Mesendoderm (in vitro differentiated cells): ENCODE measurements around the gene ISL2.

ENCODE experiments used
- DNase-seq: peaks from one replicate; pipeline ENCODE4 v3.0.0; 2013
- H2AK5ac ChIP-seq: 2 replicates; pipeline ENCODE4 v1.6.1; 2013; ENCODE audit warnings: low read length, inconsistent platforms
- H2BK120ac ChIP-seq: 2 replicates; pipeline ENCODE4 v1.6.1; 2013; ENCODE audit warnings: low read depth, mild to moderate bottlenecking, low read length, moderate library complexity, mixed read lengths
- H2BK15ac ChIP-seq: replicated peaks from 2 replicates; pipeline ENCODE4 v1.6.1; 2013; ENCODE audit warnings: low read depth, mild to moderate bottlenecking, moderate library complexity
- H2BK5ac ChIP-seq: 2 replicates; pipeline ENCODE4 v1.6.1; 2013; ENCODE audit warnings: low read length, inconsistent platforms
- H3K18ac ChIP-seq: 2 replicates; pipeline ENCODE4 v1.6.1; 2013; ENCODE audit warnings: mild to moderate bottlenecking, low read length, mixed read lengths
- H3K23ac ChIP-seq: one replicate; pipeline ENCODE4 v1.6.1; 2013; ENCODE audit warnings: low read length
- H3K27ac ChIP-seq: 2 replicates; pipeline ENCODE4 v1.5.1; 2013; ENCODE audit warnings: low read depth, mild to moderate bottlenecking, inconsistent platforms, low read length, moderate library complexity
- H3K27me3 ChIP-seq: 2 replicates; pipeline ENCODE4 v1.6.1; 2013; ENCODE audit warnings: low read length, control low read depth, mild to moderate bottlenecking, inconsistent platforms; ENCODE audit not compliant: insufficient read depth, poor library complexity
- H3K36me3 ChIP-seq: 2 replicates; pipeline ENCODE4 v1.6.1; 2013; ENCODE audit warnings: low read length, inconsistent platforms; ENCODE audit not compliant: control insufficient read depth, insufficient read depth
- H3K4ac ChIP-seq: one replicate; pipeline ENCODE4 v1.6.1; 2013; ENCODE audit warnings: low read depth, mild to moderate bottlenecking, low read length, moderate library complexity
- H3K4me1 ChIP-seq: 2 replicates; pipeline ENCODE4 v1.6.1; 2013; ENCODE audit warnings: low read depth, low read length, inconsistent platforms; ENCODE audit not compliant: control insufficient read depth
- H3K4me2 ChIP-seq: 2 replicates; pipeline ENCODE4 v1.6.1; 2013; ENCODE audit warnings: low read length
- H3K4me3 ChIP-seq: 2 replicates; pipeline ENCODE4 v1.5.1; 2013; ENCODE audit warnings: mild to moderate bottlenecking, low read length
- H3K56ac ChIP-seq: one replicate; pipeline ENCODE4 v1.6.1; 2013; ENCODE audit warnings: low read length
- H3K79me1 ChIP-seq: 2 replicates; pipeline ENCODE4 v1.6.1; 2013; ENCODE audit warnings: low read length, inconsistent platforms
- H3K79me2 ChIP-seq: 2 replicates; pipeline ENCODE4 v1.6.1; 2013; ENCODE audit warnings: mild to moderate bottlenecking, low read length; ENCODE audit not compliant: control insufficient read depth, insufficient read depth
- H3K9ac ChIP-seq: 2 replicates; pipeline ENCODE4 v1.6.1; 2013; ENCODE audit warnings: low read length, inconsistent platforms
- H4K5ac ChIP-seq: one replicate; pipeline ENCODE4 v1.6.1; 2013; ENCODE audit warnings: low read length
- H4K8ac ChIP-seq: one replicate; pipeline ENCODE4 v1.6.1; 2013; ENCODE audit warnings: low read depth, mild to moderate bottlenecking, control low read depth, low read length, moderate library complexity
- WGBS: extraction: QIAGEN DNeasy Blood & Tissue Kit; methylation state at CpG from one replicate; pipeline ENCODE4 v1.1.7; 2013; ENCODE audit warnings: low lambda C conversion rate, missing lambda C conversion rate; ENCODE audit not compliant: insufficient coverage; ENCODE audit errors: extremely low coverage; 5-methylcytosine and 5-hydroxymethylcytosine counted together

The ISL2 gene

GRCh38 chr15:76320012-76320411 is 16.6 kb upstream of the ISL2 start:
- Histone ChIP-seq H4K5ac (no peak overlapping the region), H3K79me2 (no peaks in the 10 kb centered on the region), H2BK5ac (no peak overlapping the region), H2BK120ac (no peak overlapping the region), H3K27ac (no peak overlapping the region), H3K23ac (no peak overlapping the region), H3K4ac (no peak overlapping the region), H2BK15ac (no peak overlapping the region), H2AK5ac (no peak overlapping the region), H3K4me3 (no peak overlapping the region), H3K4me2 (no peak overlapping the region), H3K4me1 (no peaks in the 10 kb centered on the region), H3K79me1 (no peaks in the 10 kb centered on the region), H3K9ac (no peak overlapping the region), H3K18ac (no peak overlapping the region), H3K36me3 (no peaks in the 10 kb centered on the region), H4K8ac (no peak overlapping the region), H3K56ac (no peak overlapping the region), H3K27me3 (no peaks in the 10 kb centered on the region)
- WGBS = no CpG with 5 or more reads among the region's 6 CpGs
- no peak for DNase-seq

GRCh38 chr15:76321171-76321570 is 15.4 kb upstream of the ISL2 start:
- no peak for DNase-seq
- Histone ChIP-seq H2AK5ac (no peak overlapping the region), H3K4ac (no peak overlapping the region), H3K36me3 (no peaks in the 10 kb centered on the region), H4K8ac (no peak overlapping the region), H3K4me3 (no peak overlapping the region), H3K4me2 (no peak overlapping the region), H2BK120ac (no peak overlapping the region), H3K79me2 (no peaks in the 10 kb centered on the region), H3K4me1 (no peaks in the 10 kb centered on the region), H3K79me1 (no peaks in the 10 kb centered on the region), H3K9ac (no peak overlapping the region), H3K56ac (no peak overlapping the region), H4K5ac (no peak overlapping the region), H2BK15ac (no peak overlapping the region), H3K23ac (no peak overlapping the region), H2BK5ac (no peak overlapping the region), H3K18ac (no peak overlapping the region), H3K27ac (no peak overlapping the region), H3K27me3 (no peaks in the 10 kb centered on the region)
- WGBS = no CpG with 5 or more reads among the region's 10 CpGs

DNA sequence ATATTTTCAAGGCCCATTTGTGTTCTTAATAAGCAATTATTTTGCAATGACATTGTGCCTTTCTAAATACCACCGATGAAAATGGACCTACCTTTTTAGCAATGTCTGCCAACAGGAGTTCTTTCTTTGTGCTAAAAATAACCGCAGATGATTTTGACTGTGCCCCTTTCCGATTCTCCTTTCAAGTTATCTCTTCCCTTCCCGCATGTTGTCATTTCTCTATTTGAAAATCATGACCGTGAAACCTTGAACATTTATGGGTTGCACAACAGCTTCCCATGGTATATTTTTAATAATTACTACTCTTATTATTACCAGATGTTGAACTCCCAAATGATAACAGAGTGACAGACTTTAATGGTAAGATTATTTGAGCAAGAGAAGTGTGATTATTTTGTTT is 15.0 kb upstream of the ISL2 start:
- Histone ChIP-seq H3K18ac (no peak overlapping the region), H3K4me1 (no peaks in the 10 kb centered on the region), H2BK15ac (no peak overlapping the region), H2AK5ac (no peak overlapping the region), H3K79me1 (no peaks in the 10 kb centered on the region), H3K4me3 (no peak overlapping the region), H3K27ac (no peak overlapping the region), H4K5ac (no peak overlapping the region), H2BK120ac (no peak overlapping the region), H3K36me3 (no peaks in the 10 kb centered on the region), H3K4me2 (no peak overlapping the region), H2BK5ac (no peak overlapping the region), H3K27me3 (no peaks in the 10 kb centered on the region), H4K8ac (no peak overlapping the region), H3K9ac (no peak overlapping the region), H3K23ac (no peak overlapping the region), H3K79me2 (no peaks in the 10 kb centered on the region), H3K4ac (no peak overlapping the region), H3K56ac (no peak overlapping the region)
- DNase-seq = no peak
- no CpG with 5 or more reads among the region's 5 CpGs for WGBS

DNA sequence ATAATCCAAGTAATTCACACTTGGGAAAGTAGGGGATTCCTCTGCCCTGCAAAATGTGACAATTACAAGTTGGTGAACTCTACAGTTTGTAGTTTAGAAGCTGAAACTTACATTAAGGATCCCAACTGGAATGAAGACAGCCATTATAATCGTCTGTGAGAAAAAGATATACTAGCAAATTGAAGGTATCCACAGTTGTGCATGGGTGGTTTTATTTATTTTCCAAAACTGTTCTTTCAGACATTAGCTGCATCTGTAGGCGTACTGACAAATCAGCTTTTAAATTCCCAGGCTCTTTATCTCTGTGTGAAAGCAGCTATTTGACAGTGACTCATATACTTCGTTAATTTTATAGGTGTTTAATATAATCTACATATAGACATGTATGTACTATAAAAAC is 12.5 kb upstream of the ISL2 start:
- WGBS = no CpG with 5 or more reads among the region's 3 CpGs
- no peak overlapping the region for H3K4me3 ChIP-seq

DNA sequence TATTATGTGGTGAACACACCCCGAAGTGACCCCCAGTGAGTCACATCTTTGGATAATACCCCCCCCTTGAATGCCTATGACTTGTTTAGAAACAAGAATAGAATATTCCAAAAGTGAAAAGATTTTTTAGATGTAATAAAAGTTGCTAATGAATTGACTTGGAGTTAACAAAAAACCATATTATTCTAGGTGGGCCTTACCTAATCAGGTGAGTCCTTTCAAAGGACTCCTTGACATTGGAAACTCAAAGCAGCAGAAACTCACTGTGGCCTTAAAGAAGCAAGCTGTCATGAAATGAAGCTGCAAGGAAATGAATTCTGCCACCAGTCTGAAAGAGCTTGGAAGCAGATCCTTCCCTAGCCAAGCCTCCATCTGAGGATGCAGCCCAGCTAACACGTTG is 10.9 kb upstream of the ISL2 start:
- H4K8ac ChIP-seq = no peak overlapping the region
- no peaks in the 10 kb centered on the region for H3K27me3 ChIP-seq
- no peak overlapping the region for H3K4ac ChIP-seq
- H3K9ac ChIP-seq = no peak overlapping the region
- H3K4me1 ChIP-seq = no peaks in the 10 kb centered on the region
- H3K4me2 ChIP-seq = no peak overlapping the region
- no peak overlapping the region for H3K56ac ChIP-seq
- H2AK5ac ChIP-seq = no peak overlapping the region
- no peak overlapping the region for H2BK5ac ChIP-seq
- H2BK15ac ChIP-seq = no peak overlapping the region
- WGBS = no CpG with 5 or more reads among the region's 2 CpGs
- no peak for DNase-seq
- no peak overlapping the region for H3K18ac ChIP-seq
- no peak overlapping the region for H3K27ac ChIP-seq
- no peak overlapping the region for H2BK120ac ChIP-seq
- no peaks in the 10 kb centered on the region for H3K36me3 ChIP-seq
- no peaks in the 10 kb centered on the region for H3K79me2 ChIP-seq
- H3K23ac ChIP-seq = no peak overlapping the region
- H4K5ac ChIP-seq = no peak overlapping the region
- no peaks in the 10 kb centered on the region for H3K79me1 ChIP-seq
- no peak overlapping the region for H3K4me3 ChIP-seq

More for the DNA sequence above, 12.5 kb upstream of the ISL2 start:
- no peak overlapping the region for H3K27ac ChIP-seq
- H3K36me3 ChIP-seq = no peaks in the 10 kb centered on the region
- no peaks in the 10 kb centered on the region for H3K4me1 ChIP-seq
- H2AK5ac ChIP-seq = no peak overlapping the region
- no peak overlapping the region for H2BK15ac ChIP-seq
- no peaks in the 10 kb centered on the region for H3K79me2 ChIP-seq
- H3K27me3 ChIP-seq = no peaks in the 10 kb centered on the region
- H3K4me2 ChIP-seq = no peak overlapping the region
- no peak overlapping the region for H4K5ac ChIP-seq
- H3K4ac ChIP-seq = no peak overlapping the region
- H3K79me1 ChIP-seq = no peaks in the 10 kb centered on the region
- no peak overlapping the region for H3K23ac ChIP-seq
- no peak overlapping the region for H3K9ac ChIP-seq
- H3K18ac ChIP-seq = no peak overlapping the region
- no peak overlapping the region for H2BK120ac ChIP-seq
- no peak overlapping the region for H2BK5ac ChIP-seq
- no peak for DNase-seq
- no peak overlapping the region for H4K8ac ChIP-seq
- H3K56ac ChIP-seq = no peak overlapping the region

- Histone ChIP-seq H4K5ac (no peak overlapping the region), H3K23ac (no peak overlapping the region), H3K79me1 (no peaks in the 10 kb centered on the region), H3K4ac (no peak overlapping the region), H2BK120ac (no peak overlapping the region), H3K18ac (no peak overlapping the region), H2BK15ac (no peak overlapping the region), H3K79me2 (no peaks in the 10 kb centered on the region), H4K8ac (no peak overlapping the region), H2AK5ac (no peak overlapping the region), H3K36me3 (no peaks in the 10 kb centered on the region), H3K27me3 (no peaks in the 10 kb centered on the region), H3K4me3 (no peak overlapping the region), H3K27ac (no peak overlapping the region), H3K56ac (no peak overlapping the region), H2BK5ac (no peak overlapping the region), H3K4me1 (no peaks in the 10 kb centered on the region), H3K4me2 (no peak overlapping the region), H3K9ac (no peak overlapping the region)
- WGBS = no CpG with 5 or more reads among the region's 8 CpGs
- peak; percentile 13 for DNase-seq
These were observed 9.1 kb upstream of the ISL2 start for GRCh38 chr15:76327191-76328105.
